CD14-positive monocyte (primary cell): Measurements from ENCODE around the gene HHIP. TPM values are rescaled to one million over a fixed set of nuclear protein-coding genes. Genes with fewer than 3 reads are reported as not detected.

ENCODE experiments used
- DNase-seq, 3 donors: peaks; one replicate each; pipeline ENCODE4 v3.0.0-alpha.2; 2011 to 2022
- H2AFZ ChIP-seq: 2 replicates; pipeline ENCODE4 v1.6.0; 2012; ENCODE audit warnings: mild to moderate bottlenecking, low read depth, low read length, inconsistent platforms; ENCODE audit not compliant: insufficient read depth, poor library complexity, severe bottlenecking
- H3K27ac ChIP-seq, 2 donors: 1 replicate in 1 of 2; 2 replicates in 1 of 2; pipeline ENCODE4 v1.5.1; 2012 to 2013; ENCODE audit warnings: low read length in 2 of 2, control low read depth in 1 of 2, inconsistent platforms in 1 of 2, low read depth in 1 of 2, mild to moderate bottlenecking in 1 of 2
- H3K27me3 ChIP-seq, 2 donors: one replicate each; pipeline versions ENCODE4 v1.6.0 to v1.6.1; 2011 to 2013; ENCODE audit warnings: low read length in 2 of 2; ENCODE audit not compliant: control insufficient read depth in 2 of 2, insufficient read depth in 2 of 2
- H3K36me3 ChIP-seq, 2 donors: replicated peaks in 1 of 2; 1 replicate in 1 of 2; 2 replicates in 1 of 2; pipeline versions ENCODE4 v1.5.1 to v1.6.1; 2012 to 2013; ENCODE audit warnings: low read length in 2 of 2, control low read depth in 1 of 2, inconsistent platforms in 1 of 2, mild to moderate bottlenecking in 1 of 2; ENCODE audit not compliant: insufficient read depth in 2 of 2, control insufficient read depth in 1 of 2
- H3K4me1 ChIP-seq, 2 donors: 1 replicate in 1 of 2; 2 replicates in 1 of 2; pipeline versions ENCODE4 v1.5.1 to v1.6.1; 2012 to 2013; ENCODE audit warnings: low read length in 2 of 2, control low read depth in 1 of 2, inconsistent platforms in 1 of 2, mild to moderate bottlenecking in 1 of 2, moderate library complexity in 1 of 2; ENCODE audit not compliant: insufficient read depth in 2 of 2, control insufficient read depth in 1 of 2
- H3K4me2 ChIP-seq: replicated peaks from 2 replicates; pipeline ENCODE3; 2012; ENCODE audit warnings: low read length, moderate library complexity, mild to moderate bottlenecking; ENCODE audit not compliant: poor library complexity, severe bottlenecking; ENCODE audit errors: extremely low read depth
- H3K4me3 ChIP-seq, 3 experiments: fragments of 200-600 bp in 1 of 3; sonication (generic) in 1 of 3; replicated peaks in 1 of 3; 1 replicate in 2 of 3; 2 replicates in 1 of 3; pipeline ENCODE4 v1.5.1; 2011 to 2013; ENCODE audit warnings: low read length in 3 of 3, mild to moderate bottlenecking in 3 of 3, control low read depth in 2 of 3, low read depth in 2 of 3, inconsistent platforms in 1 of 3, moderate library complexity in 1 of 3
- H3K79me2 ChIP-seq: 2 replicates; pipeline ENCODE4 v1.6.0; 2012; ENCODE audit warnings: mild to moderate bottlenecking, control low read depth, inconsistent platforms, low read length, moderate library complexity; ENCODE audit not compliant: insufficient read depth
- H3K9ac ChIP-seq: 2 replicates; pipeline ENCODE4 v1.6.0; 2017; ENCODE audit warnings: low read length, mild to moderate bottlenecking; ENCODE audit not compliant: insufficient read depth, poor library complexity, severe bottlenecking
- H3K9me3 ChIP-seq, 2 donors: replicated peaks in 1 of 2; 1 replicate in 1 of 2; 2 replicates in 1 of 2; pipeline versions ENCODE4 v1.5.1 to v1.6.1; 2012 to 2013; ENCODE audit warnings: low read length in 2 of 2, control low read depth in 1 of 2; ENCODE audit not compliant: control insufficient read depth in 1 of 2, insufficient read depth in 1 of 2
- H4K20me1 ChIP-seq: 2 replicates; pipeline ENCODE4 v1.6.0; 2012; ENCODE audit warnings: mild to moderate bottlenecking, low read length, control low read depth, moderate library complexity; ENCODE audit not compliant: insufficient read depth
- H3K27ac Mint-ChIP-seq, 7 donors: one replicate each; pipeline ENCODE4 v1.8.0; 2020; ENCODE audit warnings: mild to moderate bottlenecking in 7 of 7, mixed read lengths in 7 of 7, moderate library complexity in 6 of 7, inconsistent platforms in 2 of 7
- H3K27me3 Mint-ChIP-seq, 3 donors: one replicate each; pipeline ENCODE4 v1.8.0; 2021 to 2022; ENCODE audit warnings: low read depth in 3 of 3, mild to moderate bottlenecking in 3 of 3, mixed read lengths in 3 of 3, moderate library complexity in 3 of 3, inconsistent platforms in 1 of 3
- H3K36me3 Mint-ChIP-seq, 2 donors: one replicate each; pipeline ENCODE4 v1.8.0; 2020; ENCODE audit warnings: mixed read lengths in 2 of 2, inconsistent platforms in 1 of 2, mild to moderate bottlenecking in 1 of 2
- H3K4me1 Mint-ChIP-seq: one replicate; pipeline ENCODE4 v1.8.0; 2020; ENCODE audit warnings: mild to moderate bottlenecking, mixed read lengths
- H3K4me3 Mint-ChIP-seq, 2 donors: one replicate each; pipeline ENCODE4 v1.8.0; 2020; ENCODE audit warnings: mild to moderate bottlenecking in 2 of 2, mixed read lengths in 2 of 2, moderate library complexity in 1 of 2
- H3K9me3 Mint-ChIP-seq, 7 donors: one replicate each; pipeline ENCODE4 v1.8.0; 2020 to 2022; ENCODE audit warnings: mixed read lengths in 7 of 7, mild to moderate bottlenecking in 6 of 7, moderate library complexity in 6 of 7, inconsistent platforms in 2 of 7
- CTCF ChIP-seq: fragments of 200-600 bp; IDR thresholded peaks from one replicate; pipeline ENCODE4 v1.8.0; 2022; ENCODE audit warnings: antibody characterized with exemption, mild to moderate bottlenecking
- WGBS: methylation state at CpG from one replicate; pipeline ENCODE4 v1.1.5; 2013; ENCODE audit warnings: missing lambda C conversion rate; ENCODE audit not compliant: insufficient coverage; 5-methylcytosine and 5-hydroxymethylcytosine counted together
- intact Hi-C, 2 donors: fragments of 100-400 bp; cut with micrococcal nuclease; formaldehyde crosslinking; loops; one replicate each; pipeline versions ENCODE4 v1.15.0 to v1.15.1; 2023
- polyA plus RNA-seq, 3 donors: library from polyadenylated mRNA; depleted of rRNA in 1 of 3; unstranded in 2 of 3; stranded (reverse) in 1 of 3; fragments of 300-500 nt in 2 of 3; fragments of >200 nt in 1 of 3; fragmentation: Illumina TruSeq in 2 of 3; gene quantifications; 1 replicate in 2 of 3; 2 replicates in 1 of 3; pipeline ENCODE4 v1.2.3, GENCODE V29; 2012 to 2021

HHIP gene
- polyA plus RNA-seq, 3 donors, result not detected

GRCh38 chr4:144695721-144696120 is 49.8 kb downstream of the HHIP start:
- Histone ChIP-seq H3K27ac (no peak overlapping the region), H3K9me3 (no peaks in the 10 kb centered on the region), H3K79me2 (no peaks in the 10 kb centered on the region), H3K4me1 (no peaks in the 10 kb centered on the region), H3K9ac (no peak overlapping the region), H3K27me3 (no peaks in the 10 kb centered on the region), H3K4me2 (no peak overlapping the region), H2AFZ (no peak overlapping the region), H4K20me1 (no peaks in the 10 kb centered on the region), H3K4me3 (no peak overlapping the region), H3K36me3 (no peaks in the 10 kb centered on the region)
- Mint-ChIP-seq H3K9me3 (peaks cover 0 to 5% (median 0%) of the 10 kb centered on the region in 7 donors), H3K36me3 (no peaks in the 10 kb centered on the region), H3K4me3 (no peak overlapping the region), H3K27me3 (no peaks in the 10 kb centered on the region), H3K4me1 (no peaks in the 10 kb centered on the region), H3K27ac (no peak overlapping the region)
- intact Hi-C loops, result no loop called here
- DNase-seq, result no peak
- no CpG with 5 or more reads among the region's 3 CpGs for WGBS
- TF ChIP-seq CTCF, result no peak

GRCh38 chr4:144696376-144696775 is 50.4 kb downstream of the HHIP start:
- H3K36me3 ChIP-seq, result no peaks in the 10 kb centered on the region
- no peak overlapping the region for H2AFZ ChIP-seq
- no peaks in the 10 kb centered on the region for H3K36me3 Mint-ChIP-seq
- no peaks in the 10 kb centered on the region for H3K4me1 ChIP-seq
- H3K27ac ChIP-seq, result no peak overlapping the region
- H3K4me3 ChIP-seq, result no peak overlapping the region
- no peaks in the 10 kb centered on the region for H3K27me3 Mint-ChIP-seq
- no peaks in the 10 kb centered on the region for H4K20me1 ChIP-seq
- H3K79me2 ChIP-seq, result no peaks in the 10 kb centered on the region
- no peak overlapping the region for H3K27ac Mint-ChIP-seq
- no peak for TF ChIP-seq CTCF
- H3K4me2 ChIP-seq, result no peak overlapping the region
- peaks cover 0 to 5% (median 0%) of the 10 kb centered on the region in 7 donors for H3K9me3 Mint-ChIP-seq
- H3K9ac ChIP-seq, result no peak overlapping the region
- no peaks in the 10 kb centered on the region for H3K9me3 ChIP-seq
- no peaks in the 10 kb centered on the region for H3K4me1 Mint-ChIP-seq
- no peaks in the 10 kb centered on the region for H3K27me3 ChIP-seq
- no peak for DNase-seq
- intact Hi-C loops, result no loop called here
- H3K4me3 Mint-ChIP-seq, result no peak overlapping the region
